HFFc6 (cell line): ENCODE data around the gene UQCR11. TPM values are rescaled to one million over a fixed set of nuclear protein-coding genes. Genes with fewer than 3 reads are reported as not detected.

Source experiments
- DNase-seq: peaks from one replicate; pipeline ENCODE4 v3.0.0-alpha.2; 2018
- H3K27ac Mint-ChIP-seq: 2 replicates; pipeline ENCODE4 v1.8.0; 2020; ENCODE audit warnings: mild to moderate bottlenecking, mixed read lengths
- H3K27me3 Mint-ChIP-seq: 2 replicates; pipeline ENCODE4 v1.8.0; 2021; ENCODE audit warnings: mild to moderate bottlenecking, moderate library complexity, mixed read lengths; ENCODE audit not compliant: insufficient read depth
- H3K36me3 Mint-ChIP-seq: 2 replicates; pipeline ENCODE4 v1.8.0; 2021; ENCODE audit warnings: low read depth, mixed read lengths
- H3K4me1 Mint-ChIP-seq: 2 replicates; pipeline ENCODE4 v1.8.0; 2020; ENCODE audit warnings: low read depth, mixed read lengths
- H3K4me3 Mint-ChIP-seq: 2 replicates; pipeline ENCODE4 v1.8.0; 2020; ENCODE audit warnings: mild to moderate bottlenecking, moderate library complexity, mixed read lengths
- H3K9me3 Mint-ChIP-seq: 2 replicates; pipeline ENCODE4 v1.8.0; 2020; ENCODE audit warnings: mild to moderate bottlenecking, mixed read lengths
- total RNA-seq, 6 experiments: library from RNA; stranded (reverse); fragmentation: NEBNext Ultra II Directional; extraction: Animal tissue kit (Norgen Biotek cat#: 25700); gene quantifications; 2 replicates in 1 of 6; 3 replicates in 5 of 6; pipeline ENCODE4 v1.2.3, GENCODE V29; 2021
- TF ChIP-seq, protein P1 (sequence below): fragments of 200-600 bp; sonication (generic); IDR thresholded peaks from 2 replicates; pipeline ENCODE4 v1.5.0; 2021; ENCODE audit warnings: antibody characterized with exemption, mild to moderate bottlenecking

The UQCR11 gene
- total RNA-seq, 6 experiments from 2014 or later: 178 to 319 (median 252) TPM

DNA sequence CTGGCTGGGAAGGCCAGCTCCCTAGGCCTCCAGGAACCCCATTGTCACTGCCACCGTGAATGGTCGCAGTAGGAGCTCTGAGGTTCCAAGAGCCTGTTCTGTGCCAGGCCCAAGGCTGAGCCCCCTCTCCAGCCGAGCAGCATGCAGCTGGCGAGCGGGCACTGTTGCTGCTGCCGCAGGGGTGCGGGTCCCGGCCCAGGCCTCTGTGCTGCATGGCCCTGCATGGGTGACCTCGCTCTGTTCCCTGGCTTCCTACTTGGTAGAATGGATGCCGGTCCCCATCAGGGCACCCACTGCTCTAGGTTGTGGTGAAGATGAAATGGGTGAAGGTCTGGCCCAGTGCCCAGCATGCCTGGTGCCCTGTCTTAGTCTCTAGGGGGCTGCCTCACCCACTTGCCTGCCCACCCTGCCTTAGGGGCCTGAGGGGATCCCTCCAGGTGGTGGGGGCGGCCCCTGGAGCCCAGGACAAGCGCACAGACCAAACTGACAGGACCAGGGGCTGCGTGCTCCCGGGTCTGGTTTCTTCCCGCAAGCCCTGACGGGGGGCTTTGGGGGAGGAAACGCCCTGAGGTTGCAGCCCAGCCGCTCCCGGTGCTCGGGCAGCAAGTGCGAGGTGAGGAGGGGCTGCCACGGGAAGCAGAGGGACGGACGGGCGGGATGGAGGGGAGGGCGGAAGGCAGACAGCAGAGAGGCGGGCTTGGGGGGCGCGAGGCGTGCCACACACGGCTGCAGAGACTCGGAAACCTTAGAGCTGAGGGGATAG lies 8.7 kb upstream of the UQCR11 start:
- TF ChIP-seq, protein P1, sequence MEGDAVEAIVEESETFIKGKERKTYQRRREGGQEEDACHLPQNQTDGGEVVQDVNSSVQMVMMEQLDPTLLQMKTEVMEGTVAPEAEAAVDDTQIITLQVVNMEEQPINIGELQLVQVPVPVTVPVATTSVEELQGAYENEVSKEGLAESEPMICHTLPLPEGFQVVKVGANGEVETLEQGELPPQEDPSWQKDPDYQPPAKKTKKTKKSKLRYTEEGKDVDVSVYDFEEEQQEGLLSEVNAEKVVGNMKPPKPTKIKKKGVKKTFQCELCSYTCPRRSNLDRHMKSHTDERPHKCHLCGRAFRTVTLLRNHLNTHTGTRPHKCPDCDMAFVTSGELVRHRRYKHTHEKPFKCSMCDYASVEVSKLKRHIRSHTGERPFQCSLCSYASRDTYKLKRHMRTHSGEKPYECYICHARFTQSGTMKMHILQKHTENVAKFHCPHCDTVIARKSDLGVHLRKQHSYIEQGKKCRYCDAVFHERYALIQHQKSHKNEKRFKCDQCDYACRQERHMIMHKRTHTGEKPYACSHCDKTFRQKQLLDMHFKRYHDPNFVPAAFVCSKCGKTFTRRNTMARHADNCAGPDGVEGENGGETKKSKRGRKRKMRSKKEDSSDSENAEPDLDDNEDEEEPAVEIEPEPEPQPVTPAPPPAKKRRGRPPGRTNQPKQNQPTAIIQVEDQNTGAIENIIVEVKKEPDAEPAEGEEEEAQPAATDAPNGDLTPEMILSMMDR: no peak
- no peak for DNase-seq
- Mint-ChIP-seq H3K36me3 (peaks cover 5% of the 10 kb centered on the region; the same call in 1 of the 2 replicates), H3K4me3 (no peak overlapping the region), H3K4me1 (peaks cover 9% of the 10 kb centered on the region; the same call in 1 of the 2 replicates), H3K27ac (no peak overlapping the region), H3K9me3 (no peaks in the 10 kb centered on the region), H3K27me3 (no peaks in the 10 kb centered on the region; the same call in 1 of the 2 replicates)

DNA sequence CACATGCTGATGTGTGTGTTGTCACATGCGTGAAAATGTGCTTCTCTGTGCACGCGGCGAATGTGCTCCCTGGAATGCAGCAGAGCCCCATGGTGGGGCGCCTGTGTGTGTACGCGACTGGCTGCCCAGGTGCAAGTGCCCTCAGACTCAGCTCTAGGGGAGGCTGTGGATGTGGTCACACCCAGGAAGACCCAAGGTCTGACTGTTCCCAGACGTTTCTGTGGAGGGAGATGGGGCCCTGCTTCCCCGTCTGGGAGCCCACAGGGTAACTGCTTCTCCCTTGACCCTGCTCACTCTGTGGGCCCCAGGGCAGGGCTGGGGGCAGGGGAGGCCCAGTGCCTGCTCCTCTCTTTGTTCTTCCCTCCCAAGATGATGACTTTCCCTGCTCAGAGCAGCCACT lies 7.9 kb upstream of the UQCR11 start:
- Mint-ChIP-seq H3K9me3 (no peaks in the 10 kb centered on the region), H3K27ac (no peak overlapping the region), H3K36me3 (peaks cover 5% of the 10 kb centered on the region; the same call in 1 of the 2 replicates), H3K4me3 (no peak overlapping the region), H3K4me1 (peaks cover 13% of the 10 kb centered on the region; the same call in 1 of the 2 replicates), H3K27me3 (no peaks in the 10 kb centered on the region; the same call in 1 of the 2 replicates)
- DNase-seq: no peak
- TF ChIP-seq, protein P1: no peak

DNA sequence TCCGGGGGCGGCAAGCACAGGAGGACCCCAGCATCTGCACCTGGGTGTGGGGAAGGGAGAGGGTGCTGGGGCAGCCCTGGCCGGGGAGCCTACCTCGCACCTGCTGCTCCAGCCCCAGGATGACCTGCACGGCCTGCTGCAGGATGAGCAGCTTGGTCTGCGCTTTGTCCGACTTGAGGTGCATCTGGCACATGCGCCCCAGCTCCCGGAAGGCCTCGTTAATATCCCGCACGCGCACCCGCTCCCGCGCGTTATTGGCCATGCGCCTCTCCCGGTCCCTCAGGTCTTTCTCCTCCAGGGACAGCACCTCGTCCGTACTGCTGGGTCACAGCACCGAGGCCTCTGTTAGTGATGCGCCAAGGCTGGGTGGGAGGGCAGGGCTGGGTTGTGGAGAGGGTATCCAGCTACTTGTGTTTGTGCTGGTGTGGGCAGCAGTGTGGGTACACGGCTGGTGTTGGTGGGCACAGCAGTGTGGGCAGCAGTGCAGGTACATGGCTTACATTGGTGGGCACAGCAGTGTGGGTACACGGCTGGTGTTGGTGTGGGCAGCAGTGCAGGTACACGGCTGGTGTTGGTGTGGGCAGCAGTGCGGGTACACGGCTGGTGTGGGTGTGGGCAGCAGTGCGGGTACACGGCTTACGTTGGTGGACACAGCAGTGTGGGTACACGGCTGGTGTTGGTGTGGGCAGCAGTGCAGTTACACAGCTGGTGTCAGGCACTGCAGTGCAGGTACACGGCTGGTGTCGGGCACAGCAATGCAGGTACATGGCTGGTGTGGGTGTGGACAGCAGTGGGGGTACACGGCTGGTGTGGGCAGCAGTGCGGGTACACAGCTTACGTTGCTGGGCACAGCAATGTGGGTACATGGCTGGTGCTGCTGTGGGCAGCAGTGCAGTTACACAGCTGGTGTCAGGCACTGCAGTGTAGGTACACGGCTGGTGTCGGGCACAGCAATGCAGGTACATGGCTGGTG lies 7.1 kb upstream of the UQCR11 start:
- DNase-seq: no peak
- Mint-ChIP-seq H3K9me3 (no peaks in the 10 kb centered on the region), H3K4me1 (peaks cover 13% of the 10 kb centered on the region; the same call in 1 of the 2 replicates), H3K27me3 (no peaks in the 10 kb centered on the region; the same call in 1 of the 2 replicates), H3K36me3 (peaks cover 5% of the 10 kb centered on the region; the same call in 1 of the 2 replicates), H3K4me3 (no peak overlapping the region), H3K27ac (no peak overlapping the region)
- TF ChIP-seq, protein P1: no peak

DNA sequence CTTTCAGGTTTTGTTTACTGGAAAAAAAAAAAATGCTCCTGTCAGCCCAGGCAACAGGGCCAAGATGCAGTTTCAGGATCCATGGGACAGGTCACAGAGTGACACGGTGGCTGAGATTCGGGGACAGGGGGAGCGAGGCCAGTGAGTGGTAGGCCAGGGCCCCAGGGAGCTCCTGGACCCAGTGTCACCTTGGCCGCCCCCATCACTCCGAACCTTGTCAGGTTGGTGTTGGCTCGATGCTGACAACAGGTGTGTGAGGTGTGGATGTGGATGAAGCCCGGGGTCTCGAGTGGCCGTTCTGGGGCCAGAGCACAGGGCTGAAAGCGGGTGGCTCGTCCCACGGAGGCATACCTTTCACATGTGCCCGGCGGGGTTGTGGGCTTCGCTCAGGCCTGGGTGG lies 6.1 kb upstream of the UQCR11 start:
- H3K4me1 Mint-ChIP-seq: peaks cover 13% of the 10 kb centered on the region; the same call in 1 of the 2 replicates
- no peaks in the 10 kb centered on the region for H3K9me3 Mint-ChIP-seq
- no peak overlapping the region for H3K27ac Mint-ChIP-seq
- H3K27me3 Mint-ChIP-seq: peaks cover 3% of the 10 kb centered on the region
- no peak for DNase-seq
- H3K4me3 Mint-ChIP-seq: no peak overlapping the region
- peaks cover 5% of the 10 kb centered on the region; the same call in 1 of the 2 replicates for H3K36me3 Mint-ChIP-seq
- TF ChIP-seq, protein P1: no peak

DNA sequence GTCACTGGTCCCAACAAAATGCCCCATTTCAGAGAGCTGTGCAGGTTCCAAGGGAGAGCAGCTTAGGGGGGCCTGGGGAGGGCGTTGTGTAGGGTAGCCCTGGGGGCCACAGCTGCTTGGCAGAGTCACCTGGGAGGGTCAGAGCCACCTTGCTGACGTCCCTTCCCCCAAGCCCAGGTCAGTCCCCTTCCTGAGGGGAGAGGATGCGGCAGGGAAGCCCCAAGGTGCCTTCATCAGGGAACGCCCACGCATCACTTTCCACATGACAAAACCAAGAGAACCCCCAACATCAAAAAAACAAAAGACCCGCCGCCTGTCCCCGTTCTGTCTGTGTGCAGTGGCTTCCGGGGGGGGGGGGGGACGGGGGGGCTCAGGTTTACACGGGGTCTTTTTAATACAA lies 5.3 kb upstream of the UQCR11 start:
- Mint-ChIP-seq H3K36me3 (peaks cover under 1% of the 10 kb centered on the region; the same call in 1 of the 2 replicates), H3K4me3 (no peak overlapping the region), H3K9me3 (no peaks in the 10 kb centered on the region), H3K27ac (no peak overlapping the region), H3K27me3 (peaks cover 3% of the 10 kb centered on the region), H3K4me1 (peaks cover 19% of the 10 kb centered on the region)
- DNase-seq: no peak
- TF ChIP-seq, protein P1: no peak
